Stimulated activated CD8-positive, alpha-beta memory T cell treated with anti-CD3 and anti-CD28 coated beads, Interleukin-4, amount 100 ng/mL, for 4 hours (primary cell): Measurements from ENCODE around the gene RBM15B.
"Not testable (repeated sequence)": the region's sequence is repeated elsewhere in the genome, so short reads cannot be mapped to it uniquely, and the experiment has no call there.

Experiments used
- DNase-seq, 2 donors: peaks; one replicate each; pipeline ENCODE4 v3.0.0-alpha.2; 2020; ENCODE audit warnings: low read depth in 2 of 2, low spot score in 1 of 2

RBM15B gene

GRCh38 chr3:51391075-51391565, at the start of gene RBM15B:
Gene RBM15B (plus strand): TSS chr3:51391285. CDS start chr3:51391400, 115 bp downstream.
- DNase-seq = peak; percentile 81 to 96

DNA sequence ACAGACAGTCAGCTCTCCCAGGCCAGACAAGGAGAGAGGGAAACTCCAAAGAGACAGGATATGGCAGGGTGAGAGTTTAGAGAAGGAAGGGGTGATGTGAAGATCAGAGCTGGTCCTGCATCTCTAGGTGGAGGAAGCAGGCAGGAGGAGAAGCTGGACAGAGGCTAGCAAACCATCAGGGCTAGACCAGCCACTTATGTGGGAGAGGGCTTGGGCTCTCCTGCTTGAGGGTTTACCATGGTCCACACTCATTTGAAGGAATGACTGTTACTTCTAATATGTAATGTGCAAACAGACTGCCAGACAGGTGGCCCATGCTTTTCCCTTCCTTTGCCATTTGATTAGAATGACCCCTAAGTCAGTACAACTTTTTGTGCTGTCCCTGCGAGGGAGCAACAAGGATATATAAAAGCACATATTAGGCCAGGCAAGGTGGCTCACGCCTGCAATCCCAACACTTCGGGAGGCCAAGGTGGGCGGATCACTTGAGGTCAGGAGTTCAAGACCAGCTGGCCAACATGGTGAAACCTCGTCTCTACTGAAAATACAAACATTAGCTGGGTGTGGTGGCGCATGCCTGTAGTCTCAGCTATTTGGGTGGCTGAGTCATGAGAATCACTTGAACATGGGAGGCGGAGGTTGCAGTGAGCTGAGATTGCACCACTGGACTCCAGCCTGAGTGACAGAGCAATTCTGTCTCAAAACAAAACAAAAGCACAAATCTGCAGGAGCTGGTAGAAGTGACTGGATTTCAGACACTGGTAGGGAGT, 47.0 kb upstream of the RBM15B start:
- no peak for DNase-seq

DNA sequence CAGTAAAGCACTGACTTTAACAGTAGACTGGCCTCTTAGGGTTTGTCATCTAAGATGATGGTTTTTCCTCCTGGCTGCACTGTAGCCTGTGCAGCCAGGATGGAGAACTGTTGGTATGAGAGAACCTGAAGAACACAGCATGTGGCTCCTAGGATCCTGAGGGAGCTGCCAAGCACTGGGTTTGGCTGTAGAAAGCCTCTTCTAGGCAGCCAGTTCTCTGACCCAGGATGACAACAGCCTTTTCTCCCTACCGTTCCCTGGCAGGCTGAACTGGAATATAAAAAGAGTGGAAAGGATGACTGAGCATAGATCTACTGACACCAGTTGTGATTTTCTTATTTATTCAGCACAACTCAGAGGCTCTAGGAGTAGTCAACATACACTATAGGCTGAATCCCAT, 40.3 kb upstream of the RBM15B start:
- no peak for DNase-seq

DNA sequence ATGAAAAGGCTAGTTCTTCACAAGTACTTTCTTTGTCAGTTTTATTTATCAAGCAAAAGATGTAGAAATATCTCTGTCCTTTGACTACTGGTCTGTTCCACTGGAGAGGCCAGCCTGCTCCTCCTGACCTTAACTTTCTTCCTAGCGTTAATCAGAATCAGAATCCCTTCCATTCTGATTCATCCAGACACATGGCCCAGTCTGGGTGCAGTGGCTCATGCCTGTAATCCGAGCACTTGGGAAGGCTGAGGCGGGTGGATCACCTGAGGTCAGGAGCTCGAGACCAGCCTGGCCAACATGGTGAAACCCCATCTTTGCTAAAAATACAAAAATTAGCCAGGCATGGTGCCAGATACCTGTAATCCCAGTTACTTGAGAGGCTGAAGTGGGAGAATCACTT, 38.0 kb upstream of the RBM15B start:
- DNase-seq = no peak

DNA sequence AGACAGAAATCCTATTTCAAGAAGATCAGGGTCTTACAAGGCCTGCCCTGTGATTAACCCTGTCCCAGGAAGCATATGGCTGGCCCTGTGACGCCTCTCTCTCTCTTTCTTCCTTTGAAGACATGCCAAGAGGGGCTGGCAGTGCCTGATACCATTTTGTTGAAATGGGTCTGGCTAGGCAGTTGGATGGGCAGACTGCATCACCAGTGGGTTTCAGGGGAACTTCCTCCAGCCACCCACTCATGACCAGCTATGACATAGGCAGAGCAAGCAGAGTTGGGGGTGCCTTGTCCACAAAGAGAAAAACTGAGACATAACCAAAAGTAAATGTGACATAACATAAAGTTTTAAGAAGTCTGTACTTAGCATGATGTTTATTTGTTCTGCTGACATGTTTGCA, 37.4 kb upstream of the RBM15B start:
- DNase-seq = no peak

DNA sequence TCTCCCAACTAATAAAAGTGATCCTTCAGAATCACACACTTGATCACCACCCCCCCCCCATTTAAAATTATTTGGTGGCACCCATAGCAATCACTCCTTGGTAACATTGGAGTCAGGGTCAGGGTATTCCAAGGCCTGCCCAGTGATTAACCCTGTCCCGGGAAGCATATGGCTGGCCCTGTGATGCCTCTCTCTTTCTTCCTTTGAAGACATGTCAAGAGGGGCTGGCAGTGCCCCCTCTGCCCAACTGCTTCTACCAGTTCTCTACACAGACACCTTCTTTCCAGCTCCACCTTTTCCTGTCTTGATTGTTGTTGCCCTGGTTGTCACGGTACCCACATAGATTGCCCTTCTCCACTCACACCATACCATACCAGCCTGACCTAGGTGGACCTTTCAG, 36.9 kb upstream of the RBM15B start:
- DNase-seq = no peak

DNA sequence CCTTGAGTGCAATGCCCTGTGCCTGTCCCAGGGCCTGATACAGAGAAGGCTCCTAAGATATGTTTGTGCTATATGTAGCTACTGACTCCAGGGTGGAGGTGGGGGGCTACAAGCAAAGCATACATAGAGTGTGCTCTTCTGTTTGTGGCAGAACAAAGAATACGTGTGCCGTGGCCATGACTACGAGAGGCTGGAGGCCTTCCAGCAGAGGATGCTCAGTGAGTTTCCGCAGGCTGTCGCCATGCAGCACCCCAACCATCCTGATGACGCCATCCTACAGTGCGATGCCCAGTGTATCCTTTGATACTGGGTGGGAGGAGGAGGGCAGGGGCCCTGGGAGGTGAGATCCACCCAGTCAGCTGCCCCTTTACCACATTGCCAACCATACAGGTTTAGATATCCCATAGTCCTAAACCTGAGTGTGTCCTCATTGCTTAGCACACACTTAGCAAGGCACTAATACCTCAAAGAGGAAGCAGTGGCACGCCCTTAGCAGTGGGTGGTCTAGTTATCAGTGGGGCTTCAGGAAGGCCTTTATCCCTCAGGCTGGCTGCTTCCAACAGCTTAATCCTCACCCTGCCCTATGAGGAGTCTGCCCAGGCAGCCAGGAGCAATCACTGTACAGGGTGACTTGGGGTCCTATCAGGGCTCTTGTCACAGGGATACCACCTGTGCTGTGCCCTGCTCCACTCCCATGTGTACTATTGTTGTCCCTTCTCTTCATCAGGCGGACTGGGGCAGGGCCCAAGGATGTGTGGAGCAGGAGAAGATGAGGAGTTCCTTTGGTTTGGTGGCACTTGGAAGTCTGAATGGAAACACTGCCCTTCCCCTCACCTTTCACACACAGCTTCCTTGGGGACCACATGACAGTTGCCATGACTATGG, 36.1 kb upstream of the RBM15B start:
- no peak for DNase-seq

GRCh38 chr3:51355891-51356578, 35.0 kb upstream of the RBM15B start:
- DNase-seq = no peak

DNA sequence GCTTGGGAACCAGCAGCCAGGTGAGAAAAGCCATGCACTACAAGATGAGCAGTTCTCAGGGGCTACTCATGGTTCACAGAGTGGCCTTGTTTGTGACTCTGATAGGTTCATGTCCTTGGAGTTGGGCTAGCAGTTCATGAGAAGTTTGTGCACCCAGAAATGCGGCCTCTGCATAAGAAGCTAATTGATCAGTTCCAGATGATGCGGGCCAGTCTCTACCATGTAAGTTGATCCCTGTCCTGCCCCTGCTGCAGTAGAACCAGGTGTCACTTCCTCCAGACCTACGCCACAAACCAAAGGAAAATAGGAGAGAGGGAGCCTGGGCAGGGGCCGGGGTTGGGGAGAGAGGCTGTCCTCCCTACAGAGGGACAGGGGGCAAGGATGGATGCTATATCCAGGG, 33.2 kb upstream of the RBM15B start:
- no peak for DNase-seq

GRCh38 chr3:51358981-51359380, 32.1 kb upstream of the RBM15B start:
- no peak for DNase-seq

DNA sequence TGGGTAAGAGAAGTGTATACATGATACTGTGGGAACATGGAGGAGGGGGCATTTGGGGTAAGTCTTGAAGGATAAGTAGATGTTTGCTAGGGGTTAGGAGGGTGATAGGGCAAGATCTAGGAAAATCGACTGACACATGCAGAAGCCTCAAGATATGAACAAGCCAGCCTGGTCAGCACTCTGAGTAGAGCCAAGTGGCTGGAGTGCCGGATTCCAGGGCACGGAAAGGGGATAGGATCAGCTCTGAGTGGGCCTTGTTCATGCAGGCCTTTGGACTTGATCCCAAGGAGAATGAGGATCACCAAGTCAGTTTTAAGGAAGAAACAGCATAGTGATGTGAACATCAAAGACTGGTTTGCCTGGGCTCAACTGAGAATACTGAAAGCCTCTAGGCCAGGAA, 30.3 kb upstream of the RBM15B start:
- no peak for DNase-seq

DNA sequence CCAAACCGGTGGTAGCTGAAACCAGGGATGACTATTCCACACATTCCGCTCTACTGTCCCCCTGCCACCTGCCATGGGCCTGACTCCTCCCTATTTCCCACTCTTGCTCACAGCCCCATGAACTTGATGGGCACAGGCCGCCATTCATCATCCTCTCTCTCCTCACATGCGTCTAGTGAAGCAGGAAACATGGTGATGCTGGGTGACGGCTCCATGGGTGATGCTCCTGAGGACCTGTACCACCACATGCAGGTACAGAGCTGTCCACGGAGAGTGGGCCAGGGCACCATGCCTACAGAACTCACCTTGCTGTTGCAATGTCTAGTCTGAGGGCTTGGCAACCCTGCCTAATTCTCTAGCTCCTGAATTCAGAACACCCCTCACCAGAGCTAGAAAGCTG, 29.3 kb upstream of the RBM15B start:
- no peak for DNase-seq

DNA sequence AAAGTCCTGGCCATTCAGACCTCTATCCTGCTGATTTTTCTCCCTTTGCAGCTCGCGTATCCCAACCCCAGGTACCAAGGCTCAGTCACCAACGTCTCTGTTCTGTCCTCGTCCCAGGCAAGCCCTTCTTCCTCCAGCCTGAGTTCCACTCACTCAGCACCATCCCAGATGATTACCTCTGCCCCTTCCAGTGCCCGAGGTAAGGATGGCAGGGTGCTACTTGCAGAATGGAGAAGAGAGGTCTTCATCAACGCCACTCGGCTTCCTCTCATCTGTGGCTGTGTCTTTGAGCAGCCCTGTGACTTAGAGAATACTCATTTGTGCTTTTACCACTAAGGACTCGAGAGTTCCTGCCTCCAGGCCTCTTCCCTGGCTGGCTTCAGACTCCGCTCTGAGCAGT, 28.6 kb upstream of the RBM15B start:
- DNase-seq = no peak

GRCh38 chr3:51368276-51368675, 22.8 kb upstream of the RBM15B start:
- DNase-seq = not testable (repeated sequence)

GRCh38 chr3:51371943-51372557, 19.0 kb upstream of the RBM15B start:
- DNase-seq = no peak

DNA sequence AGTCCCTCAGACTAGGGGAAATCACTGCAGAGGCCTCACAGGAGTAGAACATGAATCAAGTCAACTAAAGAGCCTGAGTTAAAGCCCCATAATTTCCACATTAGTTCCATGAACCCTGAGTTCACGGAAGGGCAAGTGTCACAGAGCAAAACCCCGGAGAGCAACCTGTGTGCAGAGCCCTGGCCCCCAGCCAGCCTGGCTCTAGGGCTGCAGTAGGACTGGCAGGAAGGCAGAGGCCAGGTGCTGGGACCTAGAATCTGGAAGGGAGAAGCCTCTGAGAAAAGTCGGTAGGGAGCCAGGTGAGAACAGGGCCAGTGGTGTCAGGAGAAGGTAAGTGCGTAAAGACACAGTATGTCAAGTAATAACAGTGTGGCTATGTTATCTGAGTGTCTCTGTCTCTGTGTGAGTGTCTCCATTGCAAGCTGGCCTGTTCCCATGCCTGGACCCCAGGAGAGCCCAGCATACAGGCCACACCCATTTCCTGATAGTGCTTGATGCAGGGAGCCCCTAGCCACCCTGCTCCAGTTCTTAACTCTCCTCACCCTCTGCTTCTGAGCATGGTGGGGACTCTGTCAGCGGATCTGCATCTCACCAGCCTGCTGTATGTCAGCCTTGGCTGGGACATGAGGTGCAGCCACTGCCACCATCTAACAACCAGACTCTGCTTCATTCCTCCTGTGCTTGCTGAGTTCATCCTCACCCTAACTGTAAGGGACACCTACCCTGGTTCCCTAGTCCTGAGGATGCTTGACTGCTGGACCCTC, 17.2 kb upstream of the RBM15B start:
- no peak for DNase-seq

- DNase-seq = no peak
Observed at GRCh38 chr3:51374456-51374855, 16.6 kb upstream of the RBM15B start.

GRCh38 chr3:51375136-51375535, 15.9 kb upstream of the RBM15B start:
- DNase-seq = no peak

DNA sequence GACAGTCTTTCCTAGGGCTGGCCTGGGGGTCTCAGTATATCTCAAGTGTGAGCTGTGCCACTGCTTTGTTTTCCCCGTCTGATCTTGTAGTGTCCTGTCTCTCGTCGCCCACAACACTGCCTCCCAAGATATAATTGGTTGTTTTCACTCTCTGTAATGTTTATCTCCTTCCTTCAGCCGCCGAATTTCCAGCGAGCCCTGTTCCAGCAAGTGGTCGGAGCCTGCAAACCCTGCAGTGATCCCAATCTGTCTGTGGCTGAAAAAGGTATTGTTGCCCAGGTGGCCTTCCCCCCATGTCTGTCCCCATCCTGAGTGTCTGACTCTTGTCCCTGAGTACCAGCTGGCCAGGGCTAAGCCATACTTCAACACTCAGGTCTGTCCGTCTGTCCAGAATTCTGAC, 15.5 kb upstream of the RBM15B start:
- no peak for DNase-seq

GRCh38 chr3:51378065-51378464, 13.0 kb upstream of the RBM15B start:
- DNase-seq = no peak
